ENCODE data around the gene CROCC2. TPM values are rescaled to one million over a fixed set of nuclear protein-coding genes. Genes with fewer than 3 reads are reported as not detected.

The CROCC2 gene
- polyA plus RNA-seq, 1 donor (not counting 4 experiments of a cell fraction or from before 2014, with no cell fraction given) = not detected

DNA sequence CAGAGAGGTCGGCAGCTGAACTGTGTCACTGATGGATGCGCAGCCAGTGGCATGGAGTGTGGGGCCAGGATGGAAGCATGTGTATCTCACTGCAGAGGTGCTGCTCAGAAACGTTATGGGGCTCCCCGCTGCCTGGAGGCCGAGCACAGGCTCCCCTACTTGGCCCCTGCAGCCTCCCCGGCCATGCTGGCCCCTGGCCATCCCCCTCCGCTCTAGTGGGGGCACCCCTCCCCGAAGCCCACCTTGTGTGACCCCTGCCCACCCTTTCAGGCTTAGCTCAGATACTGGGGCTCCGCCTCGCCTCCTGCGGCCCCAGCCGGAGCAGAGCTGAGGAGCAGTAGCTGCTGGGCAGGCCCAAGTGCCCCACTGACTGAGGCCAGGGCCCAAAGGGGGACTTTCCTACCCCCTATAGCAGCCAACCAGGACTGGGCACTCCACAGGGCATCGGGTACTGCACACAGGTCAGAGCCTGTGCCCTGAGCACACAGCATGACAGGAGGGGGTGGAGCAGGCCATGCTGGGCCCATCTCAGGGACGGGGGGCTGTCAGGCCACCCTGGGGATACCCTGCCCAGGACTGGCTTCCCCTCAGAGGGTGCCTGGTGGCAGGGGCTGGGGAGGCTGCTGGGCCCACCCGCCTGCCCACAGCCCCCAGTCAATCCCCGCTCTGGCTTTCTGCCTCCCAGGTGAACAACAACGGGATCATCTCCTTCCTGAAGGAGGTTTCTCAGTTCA lies 123.6 kb downstream of the CROCC2 start:
- Histone ChIP-seq H3K4me1 (ENCODE audit: control insufficient read depth, extremely low read depth, insufficient read depth, low read length) (no peaks in the 10 kb centered on the region), H3K79me2 (ENCODE audit: control insufficient read depth, insufficient read depth, low read length) (no peaks in the 10 kb centered on the region), H3K4me3 (ENCODE audit: control insufficient read depth in 2 of 3, extremely low read depth in 1 of 3, insufficient read depth in 2 of 3, low read depth in 1 of 3, low read length in 3 of 3) (no peak overlapping the region), H3K36me3 (ENCODE audit: control insufficient read depth in 2 of 2, extremely low read depth in 1 of 2, insufficient read depth in 2 of 2, low read length in 2 of 2) (no peaks in the 10 kb centered on the region), H3K27me3 (ENCODE audit: control insufficient read depth, extremely low read depth, insufficient read depth, low read length) (peaks cover 4% of the 10 kb centered on the region), H2AFZ (ENCODE audit: control insufficient read depth, low read length) (no peak overlapping the region), H4K20me1 (ENCODE audit: control insufficient read depth, extremely low read depth, insufficient read depth, low read length) (no peaks in the 10 kb centered on the region), H3K4me2 (ENCODE audit: control insufficient read depth, extremely low read depth, insufficient read depth, low read depth, low read length) (no peak overlapping the region), H3K9ac (ENCODE audit: control insufficient read depth, extremely low read depth, insufficient read depth, low read length) (no peak overlapping the region), H3K9me1 (ENCODE audit: control insufficient read depth, extremely low read depth, insufficient read depth, low read length) (no peaks in the 10 kb centered on the region), H3K27ac (ENCODE audit: control insufficient read depth, insufficient read depth, low read length) (no peak overlapping the region), H3K9me3 (ENCODE audit: control insufficient read depth, low read depth, low read length) (peaks cover 3% of the 10 kb centered on the region)
- TF ChIP-seq EZH2 (IDR thresholded peaks at IDR 0.05; ENCODE audit: low read length) = no peak
- TF ChIP-seq, protein P1, sequence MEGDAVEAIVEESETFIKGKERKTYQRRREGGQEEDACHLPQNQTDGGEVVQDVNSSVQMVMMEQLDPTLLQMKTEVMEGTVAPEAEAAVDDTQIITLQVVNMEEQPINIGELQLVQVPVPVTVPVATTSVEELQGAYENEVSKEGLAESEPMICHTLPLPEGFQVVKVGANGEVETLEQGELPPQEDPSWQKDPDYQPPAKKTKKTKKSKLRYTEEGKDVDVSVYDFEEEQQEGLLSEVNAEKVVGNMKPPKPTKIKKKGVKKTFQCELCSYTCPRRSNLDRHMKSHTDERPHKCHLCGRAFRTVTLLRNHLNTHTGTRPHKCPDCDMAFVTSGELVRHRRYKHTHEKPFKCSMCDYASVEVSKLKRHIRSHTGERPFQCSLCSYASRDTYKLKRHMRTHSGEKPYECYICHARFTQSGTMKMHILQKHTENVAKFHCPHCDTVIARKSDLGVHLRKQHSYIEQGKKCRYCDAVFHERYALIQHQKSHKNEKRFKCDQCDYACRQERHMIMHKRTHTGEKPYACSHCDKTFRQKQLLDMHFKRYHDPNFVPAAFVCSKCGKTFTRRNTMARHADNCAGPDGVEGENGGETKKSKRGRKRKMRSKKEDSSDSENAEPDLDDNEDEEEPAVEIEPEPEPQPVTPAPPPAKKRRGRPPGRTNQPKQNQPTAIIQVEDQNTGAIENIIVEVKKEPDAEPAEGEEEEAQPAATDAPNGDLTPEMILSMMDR (optimal IDR thresholded peaks at IDR 0.05 in 1 of 3, IDR thresholded peaks at IDR 0.05 in 1 of 3, conservative IDR thresholded peaks at IDR 0.05 in 1 of 3; ENCODE audit: extremely low read depth in 1 of 3, insufficient read depth in 2 of 3, low read length in 3 of 3) = no peak
- DNase-seq (ENCODE audit: low read depth, low spot score) (no peak), FAIRE-seq (no peak)
- dilution Hi-C loops (cut with MboI; ENCODE audit: extremely low pct_ligation_motif_present, low sequenced_read_pairs) = no loop called here

DNA sequence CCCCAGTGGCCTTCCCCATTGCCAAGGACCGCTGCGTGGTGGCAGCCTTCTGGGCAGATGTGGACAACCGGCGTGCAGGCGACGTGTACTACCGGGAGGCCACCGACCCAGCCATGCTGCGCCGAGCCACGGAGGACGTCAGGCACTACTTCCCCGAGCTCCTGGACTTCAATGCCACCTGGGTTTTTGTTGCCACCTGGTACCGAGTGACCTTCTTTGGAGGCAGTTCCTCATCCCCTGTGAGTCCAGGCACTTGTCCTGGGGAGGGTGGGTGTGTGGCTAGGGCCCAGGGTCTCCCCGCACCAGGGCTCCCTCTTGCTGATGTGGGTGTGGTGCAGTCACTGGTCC lies 124.2 kb downstream of the CROCC2 start:
- Histone ChIP-seq H3K9me1 (ENCODE audit: control insufficient read depth, extremely low read depth, insufficient read depth, low read length) (no peaks in the 10 kb centered on the region), H3K4me3 (ENCODE audit: control insufficient read depth in 2 of 3, extremely low read depth in 1 of 3, insufficient read depth in 2 of 3, low read depth in 1 of 3, low read length in 3 of 3) (no peak overlapping the region), H3K4me1 (ENCODE audit: control insufficient read depth, extremely low read depth, insufficient read depth, low read length) (no peaks in the 10 kb centered on the region), H3K36me3 (ENCODE audit: control insufficient read depth in 2 of 2, extremely low read depth in 1 of 2, insufficient read depth in 2 of 2, low read length in 2 of 2) (no peaks in the 10 kb centered on the region), H3K4me2 (ENCODE audit: control insufficient read depth, extremely low read depth, insufficient read depth, low read depth, low read length) (no peak overlapping the region), H3K27me3 (ENCODE audit: control insufficient read depth, extremely low read depth, insufficient read depth, low read length) (peaks cover 10% of the 10 kb centered on the region), H3K9me3 (ENCODE audit: control insufficient read depth, low read depth, low read length) (no peaks in the 10 kb centered on the region), H2AFZ (ENCODE audit: control insufficient read depth, low read length) (no peak overlapping the region), H3K27ac (ENCODE audit: control insufficient read depth, insufficient read depth, low read length) (no peak overlapping the region), H3K79me2 (ENCODE audit: control insufficient read depth, insufficient read depth, low read length) (no peaks in the 10 kb centered on the region), H3K9ac (ENCODE audit: control insufficient read depth, extremely low read depth, insufficient read depth, low read length) (no peak overlapping the region), H4K20me1 (ENCODE audit: control insufficient read depth, extremely low read depth, insufficient read depth, low read length) (no peaks in the 10 kb centered on the region)
- no peak for FAIRE-seq
- no peak for TF ChIP-seq EZH2 (IDR thresholded peaks at IDR 0.05; ENCODE audit: low read length)
- TF ChIP-seq, protein P1 (optimal IDR thresholded peaks at IDR 0.05 in 1 of 3, IDR thresholded peaks at IDR 0.05 in 1 of 3, conservative IDR thresholded peaks at IDR 0.05 in 1 of 3; ENCODE audit: extremely low read depth in 1 of 3, insufficient read depth in 2 of 3, low read length in 3 of 3) = no peak
- no peak for DNase-seq (ENCODE audit: low read depth, low spot score)
- dilution Hi-C loops (cut with MboI; ENCODE audit: extremely low pct_ligation_motif_present, low sequenced_read_pairs) = no loop called here

All from keratinocyte (primary cell).